Erythroblast (primary cell): Measurements from ENCODE around the gene CTNNA3.

Experiments used
- GATA1 ChIP-seq: IDR thresholded peaks from 2 replicates; pipeline ENCODE4 v1.6.1; 2011; ENCODE audit warnings: low read depth, mild to moderate bottlenecking, control low read depth, low read length, moderate library complexity
- POLR2A ChIP-seq: IDR thresholded peaks from 2 replicates; pipeline ENCODE4 v1.6.1; 2011; ENCODE audit warnings: mild to moderate bottlenecking, low read length

DNA sequence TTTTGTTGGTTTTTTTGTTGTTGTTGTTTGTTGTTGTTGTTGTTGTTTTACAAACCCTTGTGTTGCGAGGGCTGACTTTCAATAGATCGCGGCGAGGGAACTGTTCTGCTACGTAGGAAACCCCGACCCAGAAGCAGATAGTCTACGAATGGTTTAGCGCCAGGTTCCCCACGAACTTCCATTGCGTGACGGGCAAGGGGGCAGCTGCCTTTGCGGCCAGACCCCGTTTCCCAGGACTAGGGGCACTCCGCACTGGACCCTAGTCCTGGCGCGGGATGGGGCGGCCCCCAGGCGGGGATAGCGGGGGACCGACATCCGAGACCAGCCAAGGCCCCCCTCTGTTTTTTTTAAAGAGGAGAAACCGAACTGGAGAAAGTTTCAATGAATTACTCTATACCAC, 650.6 kb downstream of the CTNNA3 start:
- TF ChIP-seq GATA1 (no peak), POLR2A (no peak)
